UCSD-AML1 (cell line): Measurements from ENCODE around the gene NBPF1.
"Not testable (repeated sequence)": the region's sequence is repeated elsewhere in the genome, so short reads cannot be mapped to it uniquely, and the experiment has no call there.

Experiments used
- DNase-seq: peaks from one replicate; lab custom pipeline; 2025; ENCODE audit not compliant: unreplicated experiment; lab: John Stamatoyannopoulos, UW

The NBPF1 gene

DNA sequence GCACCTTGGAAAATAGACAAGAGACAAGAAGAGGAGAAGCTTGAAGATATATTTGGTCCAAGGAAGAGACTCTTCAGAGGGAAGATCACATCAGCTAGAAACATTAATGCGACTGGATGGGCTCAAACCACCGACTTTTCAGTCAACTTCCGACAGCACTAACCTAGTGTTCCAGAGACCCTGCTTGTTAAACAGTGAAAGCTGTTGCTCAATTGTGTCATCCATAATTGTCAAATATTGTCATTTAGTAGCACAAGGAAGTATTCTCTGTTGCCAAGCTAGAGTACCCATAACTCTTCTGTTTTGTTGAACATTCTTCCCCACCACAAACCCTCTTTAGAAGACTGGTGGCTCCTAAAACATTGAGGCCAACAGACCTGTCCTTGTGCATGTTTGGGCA lies 56.3 kb downstream of the NBPF1 start:
- not testable (repeated sequence) for DNase-seq

DNA sequence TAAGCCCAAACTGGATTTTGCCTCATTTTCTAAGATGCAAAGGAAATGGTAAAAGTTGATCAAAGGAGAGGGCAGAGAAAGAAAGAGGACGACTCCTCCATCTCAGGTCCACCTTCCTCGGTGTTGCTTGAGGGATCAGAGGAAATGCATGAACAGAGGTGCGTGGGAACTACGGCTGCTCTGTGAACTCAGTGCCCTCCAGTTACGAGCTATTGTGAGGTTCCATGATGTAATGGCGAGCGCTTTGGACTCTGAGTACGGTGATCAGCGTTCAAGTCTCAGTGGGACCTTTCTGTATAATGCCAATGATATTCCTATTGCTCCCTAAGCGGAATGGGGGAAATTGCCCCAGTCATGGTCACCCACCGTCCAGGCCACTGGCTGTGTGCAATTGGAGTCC lies 60.1 kb downstream of the NBPF1 start:
- not testable (repeated sequence) for DNase-seq

- DNase-seq = not testable (repeated sequence)
These were observed 63.0 kb downstream of the NBPF1 start for GRCh38 chr1:16550212-16550918.

GRCh38 chr1:16549545-16549944 lies 63.8 kb downstream of the NBPF1 start:
- not testable (repeated sequence) for DNase-seq

- DNase-seq = not testable (repeated sequence)
These were observed 65.7 kb downstream of the NBPF1 start for GRCh38 chr1:16547502-16548241.

DNA sequence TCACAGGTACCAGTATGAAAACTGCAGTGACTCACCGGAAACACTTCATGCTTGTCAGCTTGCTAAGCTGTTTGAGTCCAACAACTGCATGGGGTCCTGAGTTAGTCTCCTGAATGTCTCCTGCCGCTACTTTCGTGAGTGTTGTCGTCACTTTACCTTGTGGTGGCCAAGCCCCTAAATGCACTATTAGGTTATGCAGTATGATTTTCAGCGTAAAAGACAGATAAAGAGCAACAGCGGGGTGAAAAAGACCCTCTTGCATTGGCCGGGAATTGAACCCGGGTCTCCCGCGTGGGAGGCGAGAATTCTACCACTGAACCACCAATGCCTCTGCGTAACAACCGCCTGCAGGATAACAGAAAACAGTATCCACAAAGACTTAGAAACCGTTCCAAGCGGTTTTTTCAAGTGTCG lies 67.7 kb downstream of the NBPF1 start:
- DNase-seq = peak; percentile 16

- peak; percentile 23 for DNase-seq
These were observed 72.9 kb downstream of the NBPF1 start for GRCh38 chr1:16540421-16540893.

DNA sequence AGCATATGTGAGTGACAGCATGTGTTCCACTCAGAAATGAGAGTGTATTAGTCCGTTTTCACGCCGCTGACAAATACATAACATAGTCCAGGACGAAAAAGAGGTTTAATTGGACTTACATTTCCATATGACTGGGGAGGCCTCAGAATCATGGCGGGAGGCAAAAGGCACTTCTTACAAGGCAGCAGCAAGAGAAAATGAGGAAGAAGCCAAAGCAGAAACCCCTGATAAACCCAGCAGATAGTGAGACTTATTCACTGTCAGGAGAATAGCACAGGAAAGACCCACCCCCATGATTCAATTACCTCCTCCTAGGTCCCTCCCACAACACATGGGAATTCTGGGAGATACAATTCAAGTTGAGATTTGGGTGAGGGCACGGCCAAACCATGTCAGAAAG lies 75.8 kb downstream of the NBPF1 start:
- DNase-seq = not testable (repeated sequence)

DNA sequence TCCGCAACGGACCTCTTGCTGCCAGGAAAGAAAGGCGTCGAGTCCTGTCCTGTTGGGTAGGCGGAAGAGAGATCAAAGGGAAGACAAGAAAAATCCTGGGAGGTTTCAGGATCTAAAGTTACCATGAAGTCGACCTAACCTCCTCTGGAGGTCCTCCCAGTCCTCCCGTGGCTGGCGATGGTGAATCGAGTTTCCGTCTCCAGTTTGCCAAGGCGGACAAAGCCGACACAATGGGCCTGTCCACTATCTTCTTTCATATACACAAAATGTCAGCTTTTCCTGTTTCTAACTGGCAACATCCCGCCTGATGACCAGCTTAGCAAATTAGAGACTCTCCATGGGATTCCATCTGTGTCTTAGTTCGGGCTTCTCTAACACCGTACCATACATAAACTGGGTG lies 76.6 kb downstream of the NBPF1 start:
- DNase-seq = not testable (repeated sequence)

DNA sequence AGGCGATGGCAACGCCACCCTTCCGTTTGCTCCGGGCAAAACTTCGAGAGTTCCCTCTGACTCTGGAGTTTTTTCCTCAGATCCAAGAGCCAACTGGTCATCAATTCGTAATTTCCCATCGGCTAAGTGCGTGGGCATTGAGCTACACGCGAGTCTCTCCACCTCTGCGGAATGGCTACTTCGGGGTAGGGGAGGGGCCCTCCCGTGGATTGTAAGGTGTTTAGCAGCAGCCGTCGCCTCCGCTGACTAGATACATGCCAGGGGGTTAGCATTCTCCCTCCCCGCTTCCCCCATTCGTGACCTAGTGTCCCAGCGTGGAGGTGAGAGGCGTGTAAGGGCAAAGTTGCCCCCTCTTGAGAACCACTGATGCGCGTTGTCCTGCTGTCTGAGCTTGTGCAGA lies 77.5 kb downstream of the NBPF1 start:
- DNase-seq = not testable (repeated sequence)

DNA sequence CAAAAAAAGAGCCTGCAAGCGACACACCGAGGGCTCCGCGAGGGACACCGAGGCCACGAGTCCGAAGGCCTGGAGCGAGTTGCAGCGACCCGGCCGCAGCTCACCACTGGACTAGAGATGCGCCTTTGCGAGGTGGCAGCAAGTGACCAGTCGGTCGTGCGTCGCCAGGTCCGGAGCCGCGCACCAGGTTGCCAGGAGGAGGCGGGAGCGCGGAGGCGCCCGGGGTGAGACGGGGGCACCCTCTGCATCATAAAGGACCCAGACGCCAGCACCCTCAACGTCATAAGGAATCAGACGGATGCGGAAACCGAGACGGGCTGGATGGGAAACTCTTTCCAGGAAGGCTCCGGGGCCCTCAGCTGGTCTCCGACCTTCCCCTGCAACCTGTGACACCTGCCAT lies 77.9 kb downstream of the NBPF1 start:
- DNase-seq = not testable (repeated sequence)

DNA sequence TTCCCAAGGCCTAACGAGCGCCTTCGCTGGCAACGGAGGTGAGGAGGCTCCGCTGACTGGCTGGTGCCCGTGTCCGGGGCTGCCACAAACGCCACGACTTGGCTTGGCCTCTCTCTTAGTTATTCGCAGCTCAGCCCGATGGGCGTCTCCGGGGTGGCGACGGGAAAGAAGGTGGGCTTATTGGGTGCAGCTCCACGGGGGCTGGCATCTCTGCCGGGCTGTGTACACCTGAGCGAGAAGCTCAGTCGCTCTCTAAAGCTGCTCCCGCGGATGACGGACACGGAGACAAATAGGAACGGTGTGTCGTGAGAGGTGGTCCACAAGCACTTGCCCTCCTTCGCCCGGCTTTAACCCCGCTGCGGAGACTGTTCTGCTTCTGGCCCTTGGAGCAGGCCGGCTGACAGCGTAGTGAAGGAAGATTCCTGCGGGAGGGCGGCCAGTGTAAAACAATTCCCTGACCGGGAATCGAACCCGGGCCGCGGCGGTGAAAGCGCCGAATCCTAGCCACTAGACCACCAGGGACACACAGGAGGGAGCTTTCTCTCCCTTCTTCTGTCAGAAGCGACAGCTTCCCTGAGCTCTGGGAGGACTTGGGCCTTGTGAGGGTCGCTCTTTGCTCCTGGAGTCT lies 78.4 kb downstream of the NBPF1 start:
- DNase-seq = not testable (repeated sequence)

DNA sequence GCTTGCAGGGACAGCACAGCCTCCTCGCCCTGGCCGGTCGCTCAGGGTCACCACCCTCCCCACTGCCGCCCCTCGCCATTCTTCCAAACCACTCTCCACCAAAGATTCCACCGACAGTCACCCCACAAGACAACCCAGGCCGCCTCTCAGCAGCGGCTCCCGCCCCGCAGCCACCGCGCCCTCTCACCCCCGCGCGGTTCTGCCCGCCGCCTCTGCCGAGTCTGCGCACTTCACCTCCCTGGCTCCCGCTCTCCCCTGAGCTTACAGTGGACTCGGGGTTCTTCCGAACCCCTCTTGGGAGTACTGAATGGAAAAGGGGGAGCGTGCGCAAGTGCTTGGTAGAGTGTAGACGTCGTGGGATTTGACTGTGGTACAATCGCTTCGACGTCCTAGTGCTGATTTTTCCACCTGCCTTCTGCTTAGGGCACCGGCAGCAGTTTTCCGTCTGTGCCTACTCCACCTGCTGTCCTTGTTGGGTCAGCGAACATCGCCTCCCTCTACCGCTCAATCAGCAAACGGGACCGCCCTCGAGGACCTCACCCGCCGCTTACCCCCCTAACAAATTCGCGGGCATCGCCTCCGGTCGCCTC lies 79.0 kb downstream of the NBPF1 start:
- DNase-seq = not testable (repeated sequence)

DNA sequence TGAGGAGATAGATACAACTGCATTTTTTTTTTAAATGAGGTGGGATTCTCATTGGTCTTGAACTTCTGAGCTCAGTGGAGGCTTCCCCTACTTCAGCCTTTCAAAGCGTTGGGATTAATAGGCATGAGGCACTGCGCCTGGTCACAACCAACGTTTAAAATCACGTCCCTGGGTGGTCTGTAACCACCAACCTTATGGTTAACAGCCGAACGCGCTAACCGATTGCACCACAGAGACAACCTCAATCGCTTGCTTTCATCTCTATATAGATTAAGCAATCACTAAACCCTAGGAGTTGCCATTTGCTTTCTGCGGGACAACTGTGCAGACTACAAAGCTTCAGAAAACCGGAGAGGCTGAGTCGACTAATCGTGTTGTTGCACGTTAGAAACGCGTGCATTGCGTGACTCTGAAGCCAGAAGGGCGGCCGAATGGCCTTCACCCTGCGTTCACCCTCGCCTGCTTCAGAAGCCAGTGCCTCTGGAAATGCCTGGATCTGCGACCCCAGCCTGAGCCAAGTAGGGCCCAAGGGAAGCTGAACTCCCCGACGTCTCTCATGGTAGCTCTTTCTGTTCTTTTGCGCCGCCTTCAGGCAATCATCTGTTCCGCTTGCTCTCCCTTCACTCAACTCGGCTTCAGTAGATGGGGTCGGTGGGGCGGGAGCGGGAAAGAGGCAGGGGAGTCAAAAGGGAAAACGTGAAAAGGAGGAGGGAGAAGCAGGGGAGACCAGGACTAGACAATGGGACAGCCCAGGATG lies 81.0 kb downstream of the NBPF1 start:
- not testable (repeated sequence) for DNase-seq

GRCh38 chr1:16528338-16528737 lies 85.0 kb downstream of the NBPF1 start:
- DNase-seq = not testable (repeated sequence)

DNA sequence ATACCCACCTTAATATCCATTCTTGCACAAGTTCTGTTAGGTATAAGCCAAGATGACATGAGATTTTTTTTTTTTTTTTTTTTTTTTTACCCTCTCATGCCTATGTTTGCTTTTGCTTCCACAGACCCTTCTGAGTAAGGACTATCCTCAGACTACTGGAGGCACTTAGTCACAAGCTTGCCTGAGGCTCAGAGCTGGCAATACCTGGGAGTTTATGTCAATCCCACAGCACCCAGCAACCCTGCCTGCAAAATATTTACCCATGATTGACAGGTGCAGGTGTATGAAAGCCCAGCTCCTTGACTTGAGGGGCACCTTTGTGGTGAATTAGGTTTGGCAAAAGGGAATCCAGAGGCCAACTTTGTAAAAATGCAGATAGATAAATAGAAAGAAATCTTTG lies 87.6 kb downstream of the NBPF1 start:
- not testable (repeated sequence) for DNase-seq

DNA sequence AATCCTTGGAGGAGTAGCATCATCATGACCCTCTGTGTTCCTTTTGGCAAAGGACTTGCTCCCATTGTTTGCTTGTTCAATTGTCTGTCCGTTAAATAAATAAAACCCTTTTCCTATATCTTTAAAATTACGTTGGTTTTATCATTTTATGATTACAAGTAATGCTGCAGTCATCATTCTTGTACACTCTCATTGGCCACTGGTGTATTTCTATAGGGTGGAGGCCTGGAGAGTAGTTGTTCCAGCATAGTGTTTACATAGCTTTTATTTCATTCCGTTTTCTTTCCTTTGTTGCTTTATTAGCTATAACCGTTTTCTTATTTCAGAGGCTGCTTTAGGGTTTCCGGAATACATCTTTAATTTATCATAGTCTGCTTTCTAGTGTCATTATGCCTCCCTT lies 91.7 kb downstream of the NBPF1 start:
- not testable (repeated sequence) for DNase-seq

GRCh38 chr1:16521288-16521583 lies 92.1 kb downstream of the NBPF1 start:
- DNase-seq = no peak

- DNase-seq = not testable (repeated sequence)
These were observed 92.7 kb downstream of the NBPF1 start for GRCh38 chr1:16520435-16521287.
